Measurements from ENCODE around the gene AMER2.

The AMER2 gene, protein sequence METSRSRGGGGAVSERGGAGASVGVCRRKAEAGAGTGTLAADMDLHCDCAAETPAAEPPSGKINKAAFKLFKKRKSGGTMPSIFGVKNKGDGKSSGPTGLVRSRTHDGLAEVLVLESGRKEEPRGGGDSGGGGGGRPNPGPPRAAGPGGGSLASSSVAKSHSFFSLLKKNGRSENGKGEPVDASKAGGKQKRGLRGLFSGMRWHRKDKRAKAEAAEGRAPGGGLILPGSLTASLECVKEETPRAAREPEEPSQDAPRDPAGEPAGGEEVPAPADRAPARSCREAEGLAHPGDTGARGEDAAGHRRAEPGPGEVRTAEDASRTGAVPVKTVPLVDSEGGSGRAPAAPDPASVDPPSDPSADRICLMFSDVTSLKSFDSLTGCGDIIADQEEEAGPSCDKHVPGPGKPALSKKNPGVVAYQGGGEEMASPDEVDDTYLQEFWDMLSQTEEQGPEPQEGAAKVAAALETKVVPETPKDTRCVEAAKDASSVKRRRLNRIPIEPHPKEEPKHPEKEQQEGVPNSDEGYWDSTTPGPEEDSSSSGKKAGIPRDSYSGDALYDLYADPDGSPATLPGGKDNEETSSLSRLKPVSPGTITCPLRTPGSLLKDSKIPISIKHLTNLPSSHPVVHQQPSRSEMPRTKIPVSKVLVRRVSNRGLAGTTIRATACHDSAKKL

DNA sequence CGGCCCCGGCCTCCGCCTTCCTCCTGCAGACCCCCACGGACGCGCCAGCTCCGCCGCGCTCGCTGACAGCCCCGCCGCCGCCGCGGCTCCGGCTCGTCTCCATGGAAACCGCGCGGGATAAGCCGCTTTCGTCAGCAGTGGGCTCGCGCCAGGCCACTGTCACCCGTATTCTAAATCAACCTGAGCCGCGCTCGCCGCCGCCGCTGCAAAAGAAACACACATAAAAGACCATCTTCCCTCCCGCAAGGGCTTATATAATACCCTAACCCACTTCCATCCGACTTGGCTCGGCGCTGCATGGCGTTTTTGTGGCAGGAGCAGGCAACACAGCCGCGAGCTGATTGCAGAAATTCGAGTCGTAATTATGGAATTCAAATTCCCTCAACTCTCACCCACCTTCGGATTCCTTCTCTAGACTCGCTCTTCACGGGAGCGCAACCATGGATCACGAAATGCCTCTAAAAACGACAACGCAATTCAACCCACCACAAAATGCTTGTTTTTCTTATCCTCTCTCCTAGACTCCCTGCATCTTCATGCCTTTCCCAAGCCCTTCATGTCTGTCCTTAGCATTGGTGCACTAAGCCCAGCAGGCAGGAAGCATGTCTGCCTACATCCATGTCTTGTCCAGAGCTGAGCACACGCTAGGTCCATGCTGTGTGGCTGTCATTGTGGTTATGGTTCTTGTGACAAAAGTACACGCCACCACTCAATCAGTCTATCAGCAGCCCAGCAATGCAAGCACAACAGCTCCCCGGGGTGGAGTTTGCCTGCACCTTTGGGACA is at the start of gene AMER2:
Gene AMER2, minus strand, starts transcription at position 772 of the 786 bp plus-strand sequence. Its CDS starts 669 bp downstream, at position 103.
- DNase-seq (ENCODE audit: low spot score), result no peak

- DNase-seq (ENCODE audit: low spot score), result no peak
Observed at GRCh38 chr13:25218019-25218418, 45.9 kb upstream of the AMER2 start.

DNA sequence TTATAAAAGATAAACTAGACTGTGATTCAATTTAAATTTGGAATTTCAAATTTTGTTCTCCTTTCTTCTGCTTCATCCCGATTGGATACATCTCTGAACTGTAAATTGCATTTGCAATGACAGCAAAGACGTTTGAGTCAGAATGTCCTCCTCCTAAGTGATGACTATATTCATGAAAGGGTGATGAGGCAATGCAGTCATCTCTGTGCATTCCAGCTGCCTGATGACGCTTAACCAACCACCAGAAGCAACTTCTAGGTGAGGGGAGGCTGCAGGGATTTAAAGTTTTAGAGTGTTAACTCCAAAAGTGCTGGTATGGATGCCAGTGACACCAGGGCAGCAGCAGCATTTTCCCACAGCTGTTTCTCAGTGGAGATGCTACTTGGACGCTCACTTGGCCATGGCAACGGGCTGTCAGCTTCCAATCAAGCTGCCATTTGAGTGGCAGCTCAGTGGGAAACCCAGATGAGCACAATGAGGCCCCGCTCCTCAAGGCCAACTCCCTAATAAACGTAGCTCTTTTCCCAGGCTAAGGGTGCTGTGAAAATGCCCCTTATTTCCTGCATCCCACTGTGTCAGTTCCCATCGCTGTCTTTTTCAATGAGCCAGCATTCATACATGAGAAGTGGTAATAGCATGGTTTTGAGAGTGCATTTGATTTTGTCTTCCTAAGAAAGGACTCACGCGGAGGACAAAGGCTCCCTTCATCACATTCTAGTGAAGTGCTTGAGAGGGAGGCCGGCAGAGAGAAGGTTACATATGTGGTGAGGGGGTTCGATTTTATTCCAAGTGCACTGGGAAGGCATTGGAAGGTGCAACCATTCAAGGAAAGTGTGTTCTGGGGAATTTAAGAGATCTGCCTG is 45.2 kb upstream of the AMER2 start:
- DNase-seq (ENCODE audit: low spot score), result no peak

- DNase-seq (ENCODE audit: low spot score), result no peak
Observed at GRCh38 chr13:25215253-25215575, 43.1 kb upstream of the AMER2 start.

- DNase-seq (ENCODE audit: low spot score), result no peak
Observed at GRCh38 chr13:25214491-25215252, 42.6 kb upstream of the AMER2 start.

- DNase-seq (ENCODE audit: low spot score), result no peak
Observed at GRCh38 chr13:25213715-25214114, 41.6 kb upstream of the AMER2 start.

DNA sequence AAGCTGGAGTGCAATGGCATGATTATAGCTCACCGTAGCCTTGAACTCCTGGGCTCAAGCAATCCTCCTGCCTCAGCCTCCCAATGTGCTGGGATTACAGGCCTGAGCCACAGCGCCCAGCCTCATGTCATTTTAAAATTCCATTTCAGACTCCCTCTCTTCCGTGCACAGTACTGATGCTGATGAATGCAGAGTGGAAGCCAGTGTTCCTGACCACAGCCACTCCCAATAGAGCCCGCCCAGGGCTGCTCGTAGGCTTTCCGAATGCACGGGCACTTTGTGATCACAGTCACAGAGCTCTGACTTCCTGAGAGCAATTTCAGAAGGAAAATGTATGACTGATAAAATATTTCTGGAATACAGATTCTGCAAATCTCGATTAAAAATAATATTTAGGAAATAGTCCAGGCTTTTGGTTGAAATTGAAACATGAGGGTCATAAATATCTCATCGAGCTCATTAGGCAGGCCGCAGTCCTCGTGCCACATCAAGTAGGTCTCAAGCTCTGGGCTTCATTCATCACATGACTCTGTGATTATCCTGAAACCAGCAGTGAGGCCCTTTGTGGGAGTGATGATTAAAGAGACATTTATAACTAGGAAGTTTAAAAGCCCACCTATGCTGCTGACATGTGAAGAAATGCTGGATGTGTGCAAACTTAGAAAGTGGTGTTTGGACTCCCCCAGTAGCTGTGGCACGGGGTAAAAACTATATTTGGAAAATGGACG is 38.9 kb upstream of the AMER2 start:
- no peak for DNase-seq (ENCODE audit: low spot score)

- no peak for DNase-seq (ENCODE audit: low spot score)
Observed at GRCh38 chr13:25207291-25207810, 35.3 kb upstream of the AMER2 start.

- no peak for DNase-seq (ENCODE audit: low spot score)
Observed at GRCh38 chr13:25204863-25205262, 32.8 kb upstream of the AMER2 start.

GRCh38 chr13:25203127-25203740 is 31.1 kb upstream of the AMER2 start:
- no peak for DNase-seq (ENCODE audit: low spot score)

DNA sequence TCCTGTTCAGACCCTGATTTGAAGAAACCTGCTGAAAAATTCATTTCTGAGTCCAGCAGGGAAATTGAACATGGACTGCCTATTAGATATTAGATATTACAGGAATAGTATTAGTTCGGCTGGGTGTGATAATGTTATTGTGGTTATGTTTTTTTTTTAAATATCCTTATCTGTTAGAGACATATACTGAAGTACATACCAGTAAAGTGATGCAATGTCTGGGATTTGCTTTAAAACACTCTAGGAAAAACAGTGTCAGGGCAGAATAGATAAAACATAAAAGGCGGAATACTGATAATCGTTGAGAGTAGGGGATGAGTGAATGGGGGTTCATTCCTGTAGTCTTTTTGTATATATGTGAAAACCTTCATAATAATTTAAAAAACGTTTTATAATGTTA is 28.7 kb upstream of the AMER2 start:
- no peak for DNase-seq (ENCODE audit: low spot score)

DNA sequence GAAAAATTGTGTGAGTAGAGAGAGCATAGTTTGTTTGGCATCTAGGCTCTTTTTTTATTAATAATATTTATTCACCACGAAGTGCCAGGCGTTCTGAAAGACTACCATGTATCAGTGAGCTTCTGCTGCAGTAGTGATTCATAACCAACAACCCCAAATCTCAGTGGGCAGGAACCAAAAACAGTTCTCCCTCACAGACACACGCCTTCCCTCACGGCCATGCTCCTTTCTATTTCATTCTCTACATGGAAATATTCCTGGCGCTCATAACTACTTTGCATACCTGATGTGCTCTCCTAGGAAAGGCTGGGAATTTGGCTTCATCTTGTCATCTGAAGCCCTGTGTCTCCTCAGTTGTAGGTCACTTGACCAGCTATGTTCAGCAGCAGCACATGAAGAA is 26.6 kb upstream of the AMER2 start:
- DNase-seq (ENCODE audit: low spot score), result no peak

DNA sequence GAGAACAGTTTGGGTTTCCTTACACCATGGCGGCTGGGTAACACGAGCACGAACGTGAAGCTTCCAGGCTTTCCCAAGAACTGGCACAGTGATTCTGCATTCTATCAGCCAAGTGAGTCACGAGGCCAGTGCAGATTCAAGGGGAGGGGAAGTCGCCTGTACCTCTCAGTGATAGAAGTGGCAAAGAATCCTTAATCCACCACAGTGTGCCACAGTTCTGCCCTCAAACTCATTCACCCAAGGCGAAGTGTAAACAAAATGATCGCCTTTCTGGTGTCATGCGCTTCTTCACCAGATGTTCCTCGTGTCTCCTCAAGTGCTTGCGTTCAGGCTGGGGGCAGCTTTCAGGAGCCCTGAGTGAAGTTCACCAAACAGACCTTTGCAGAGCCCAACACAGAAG is 24.9 kb upstream of the AMER2 start:
- DNase-seq (ENCODE audit: low spot score), result no peak

GRCh38 chr13:25192936-25193335 is 20.8 kb upstream of the AMER2 start:
- DNase-seq (ENCODE audit: low spot score), result no peak

GRCh38 chr13:25192489-25192888 is 20.4 kb upstream of the AMER2 start:
- no peak for DNase-seq (ENCODE audit: low spot score)

DNA sequence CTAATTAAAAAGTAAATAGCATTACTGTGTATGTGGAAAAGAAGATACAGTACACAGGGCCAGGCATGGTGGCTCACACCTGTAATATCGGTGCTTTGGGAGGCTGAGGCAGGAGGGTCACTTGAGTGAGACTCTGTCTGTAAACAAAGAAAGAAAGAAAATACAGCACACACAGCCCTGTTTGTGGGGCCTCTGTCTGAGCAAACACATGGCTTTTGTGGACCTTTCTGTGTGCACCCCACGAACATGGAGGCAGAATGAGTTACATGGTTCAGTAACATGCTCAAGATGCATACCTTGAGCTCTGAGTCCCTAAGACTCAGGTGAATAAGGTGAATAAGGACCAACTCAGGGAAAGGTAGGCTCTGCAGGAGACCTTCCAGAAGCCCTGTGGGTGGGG is 20.0 kb upstream of the AMER2 start:
- no peak for DNase-seq (ENCODE audit: low spot score)

GRCh38 chr13:25190771-25191170 is 18.7 kb upstream of the AMER2 start:
- DNase-seq (ENCODE audit: low spot score), result no peak

GRCh38 chr13:25190256-25190655 is 18.2 kb upstream of the AMER2 start:
- no peak for DNase-seq (ENCODE audit: low spot score)

GRCh38 chr13:25187596-25187995 is 15.5 kb upstream of the AMER2 start:
- no peak for DNase-seq (ENCODE audit: low spot score)

GRCh38 chr13:25186187-25186586 is 14.1 kb upstream of the AMER2 start:
- no peak for DNase-seq (ENCODE audit: low spot score)

Measured in HuH-7.5 (cell line).